Peyer's patch (tissue), 4 donors: ENCODE measurements around the gene FOXB2. TPM values are rescaled to one million over a fixed set of nuclear protein-coding genes. Genes with fewer than 3 reads are reported as not detected.

Experiments used
- DNase-seq, 3 donors: peaks; one replicate each; pipeline ENCODE4 v3.0.0-alpha.2; 2017 to 2019
- H3K27ac ChIP-seq, 4 donors: fragments of 200-600 bp; sonication (generic); one replicate each; pipeline ENCODE4 v1.5.1; 2016 to 2019
- H3K27me3 ChIP-seq, 2 donors: fragments of 200-600 bp; sonication (generic); one replicate each; pipeline ENCODE4 v1.5.1; 2019
- H3K36me3 ChIP-seq, 3 donors: fragments of 200-600 bp; sonication (generic); one replicate each; pipeline ENCODE4 v1.5.1; 2016 to 2019
- H3K4me1 ChIP-seq, 4 donors: fragments of 200-600 bp; sonication (generic); one replicate each; pipeline ENCODE4 v1.5.1; 2016 to 2019
- H3K4me3 ChIP-seq, 4 donors: fragments of 200-600 bp; sonication (generic); 1 replicate in 3 of 4; 2 replicates in 1 of 4; pipeline ENCODE4 v1.5.1; 2016 to 2019; ENCODE audit warnings: mild to moderate bottlenecking in 1 of 4
- H3K9me3 ChIP-seq, 4 donors: fragments of 200-600 bp; sonication (generic); one replicate each; pipeline ENCODE4 v1.5.1; 2016 to 2019; ENCODE audit warnings: mild to moderate bottlenecking in 1 of 4
- CTCF ChIP-seq, 6 experiments: fragments of 450-650 bp in 4 of 6; fragments of 200-600 bp in 2 of 6; sonication (generic) in 1 of 6; IDR thresholded peaks; one replicate each; pipeline ENCODE4 v1.5.1; 2017 to 2019; ENCODE audit warnings: antibody characterized with exemption in 6 of 6, mild to moderate bottlenecking in 3 of 6, moderate library complexity in 1 of 6
- POLR2A ChIP-seq, 2 donors: fragments of 450-650 bp; IDR thresholded peaks; one replicate each; pipeline ENCODE4 v1.5.1; 2017; ENCODE audit warnings: antibody characterized with exemption in 2 of 2, mild to moderate bottlenecking in 2 of 2, moderate library complexity in 2 of 2
- total RNA-seq, 4 donors: library from RNA; depleted of rRNA; stranded (reverse); fragments of >200 nt; gene quantifications; one replicate each; pipeline ENCODE4 v1.1.0, GENCODE V29; 2016

The FOXB2 gene
- total RNA-seq, 4 donors from 2014 or later = not detected

- TF ChIP-seq CTCF (IDR thresholded peaks at IDR 0.05) (no peak), POLR2A (IDR thresholded peaks at IDR 0.05) (no peak)
Observed at GRCh38 chr9:77013932-77014596, 5.4 kb upstream of the FOXB2 start.

GRCh38 chr9:77014597-77015263 lies 4.7 kb upstream of the FOXB2 start:
- Histone ChIP-seq H3K4me1 (peaks cover 0 to 44% (median 0%) of the 10 kb centered on the region in 4 donors), H3K4me3 (no peak overlapping the region), H3K27me3 (peaks cover 0 to 84% of the 10 kb centered on the region in 2 donors), H3K27ac (no peak overlapping the region), H3K9me3 (no peaks in the 10 kb centered on the region), H3K36me3 (no peaks in the 10 kb centered on the region)
- no peak for TF ChIP-seq CTCF (IDR thresholded peaks at IDR 0.05)
- TF ChIP-seq POLR2A (IDR thresholded peaks at IDR 0.05) = no peak
- DNase-seq = no peak

More at GRCh38 chr9:77013932-77014596, 5.4 kb upstream of the FOXB2 start:
- Histone ChIP-seq H3K36me3 (no peaks in the 10 kb centered on the region), H3K27me3 (peaks cover 0 to 78% of the 10 kb centered on the region in 2 donors), H3K4me3 (no peak overlapping the region), H3K4me1 (peaks cover 0 to 37% (median 0%) of the 10 kb centered on the region in 4 donors), H3K27ac (no peak overlapping the region), H3K9me3 (no peaks in the 10 kb centered on the region)
- DNase-seq = no peak

GRCh38 chr9:77015327-77016048 lies 4.0 kb upstream of the FOXB2 start:
- Histone ChIP-seq H3K4me1 (peaks cover 0 to 51% (median 2%) of the 10 kb centered on the region in 4 donors), H3K9me3 (no peaks in the 10 kb centered on the region), H3K4me3 (no peak overlapping the region), H3K27me3 (peaks cover 0 to 86% of the 10 kb centered on the region in 2 donors), H3K36me3 (no peaks in the 10 kb centered on the region), H3K27ac (no peak overlapping the region)
- no peak for DNase-seq
- TF ChIP-seq CTCF (IDR thresholded peaks at IDR 0.05) (no peak), POLR2A (IDR thresholded peaks at IDR 0.05) (no peak)

- TF ChIP-seq POLR2A (IDR thresholded peaks at IDR 0.05) (no peak), CTCF (IDR thresholded peaks at IDR 0.05) (no peak)
- no peak for DNase-seq
- Histone ChIP-seq H3K27ac (no peak overlapping the region), H3K9me3 (no peaks in the 10 kb centered on the region), H3K36me3 (no peaks in the 10 kb centered on the region), H3K4me3 (no peak overlapping the region), H3K4me1 (peaks cover 0 to 55% (median 4%) of the 10 kb centered on the region in 4 donors), H3K27me3 (peaks cover 0 to 91% of the 10 kb centered on the region in 2 donors)
Observed at GRCh38 chr9:77016121-77016525, 3.3 kb upstream of the FOXB2 start.

GRCh38 chr9:77016526-77017504 lies 2.6 kb upstream of the FOXB2 start:
- H3K9me3 ChIP-seq = no peaks in the 10 kb centered on the region
- H3K27ac ChIP-seq = no peak overlapping the region
- H3K4me3 ChIP-seq = no peak overlapping the region
- peaks cover 0 to 95% of the 10 kb centered on the region in 2 donors for H3K27me3 ChIP-seq
- peaks cover 0 to 55% (median 4%) of the 10 kb centered on the region in 4 donors for H3K4me1 ChIP-seq
- H3K36me3 ChIP-seq = no peaks in the 10 kb centered on the region
- TF ChIP-seq CTCF (IDR thresholded peaks at IDR 0.05) (no peak), POLR2A (IDR thresholded peaks at IDR 0.05) (no peak)
- no peak for DNase-seq
